ENCODE data around the gene GTPBP1. TPM values are rescaled to one million over a fixed set of nuclear protein-coding genes. Genes with fewer than 3 reads are reported as not detected.

Gene GTPBP1
- total RNA-seq, 4 donors from 2014 or later: 46.0 to 72.0 (median 56.6) TPM

DNA sequence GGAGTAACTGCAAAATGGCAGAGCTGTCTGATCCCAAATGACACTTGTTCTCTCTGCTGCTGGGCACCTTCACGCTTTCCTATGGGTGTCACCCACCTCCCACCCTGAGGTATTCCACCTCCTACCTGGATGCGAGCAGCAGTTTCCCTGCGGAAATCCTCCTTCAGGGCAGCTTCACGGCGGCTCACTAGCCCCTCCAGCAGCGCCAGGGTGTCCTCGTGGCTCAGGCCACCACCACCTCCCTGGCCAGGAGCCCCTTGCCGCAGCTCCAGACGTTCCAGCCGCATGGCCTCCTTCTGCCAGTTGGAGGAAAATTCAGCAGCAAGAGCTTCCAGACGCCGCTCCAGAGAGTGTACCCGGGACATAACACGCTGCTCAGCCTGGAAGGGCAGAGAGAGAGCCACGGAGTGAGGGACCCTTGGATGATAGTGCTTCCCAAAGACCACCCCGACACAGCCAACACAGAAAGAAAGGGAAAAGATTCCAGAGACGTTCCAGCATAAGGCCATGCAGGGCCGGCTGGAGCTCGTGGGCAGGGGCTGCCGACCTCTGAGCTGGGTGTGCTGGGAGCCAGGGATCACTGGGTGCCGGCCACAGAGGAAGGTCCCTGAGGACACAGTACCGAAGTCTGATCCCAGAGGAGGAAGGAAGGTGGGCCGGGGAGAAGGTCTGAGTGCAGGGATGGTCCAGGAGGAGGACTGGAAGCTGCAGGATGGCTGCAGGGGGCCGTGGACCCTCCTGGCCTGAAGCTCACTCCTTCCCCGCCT lies 36.6 kb downstream of the GTPBP1 start:
- Histone ChIP-seq H3K27ac (no peak overlapping the region), H3K27me3 (no peaks in the 10 kb centered on the region), H3K4me3 (no peak overlapping the region), H3K9me3 (no peaks in the 10 kb centered on the region), H3K4me1 (no peaks in the 10 kb centered on the region), H3K36me3 (peaks cover 41 to 100% (median 89%) of the 10 kb centered on the region in 3 donors)
- WGBS, 2 donors: 87 to 90% methylated on average over 23 to 25 of the region's 25 CpGs
- DNase-seq (ENCODE audit: low spot score in 2 of 2): no peak
- TF ChIP-seq, protein P1, sequence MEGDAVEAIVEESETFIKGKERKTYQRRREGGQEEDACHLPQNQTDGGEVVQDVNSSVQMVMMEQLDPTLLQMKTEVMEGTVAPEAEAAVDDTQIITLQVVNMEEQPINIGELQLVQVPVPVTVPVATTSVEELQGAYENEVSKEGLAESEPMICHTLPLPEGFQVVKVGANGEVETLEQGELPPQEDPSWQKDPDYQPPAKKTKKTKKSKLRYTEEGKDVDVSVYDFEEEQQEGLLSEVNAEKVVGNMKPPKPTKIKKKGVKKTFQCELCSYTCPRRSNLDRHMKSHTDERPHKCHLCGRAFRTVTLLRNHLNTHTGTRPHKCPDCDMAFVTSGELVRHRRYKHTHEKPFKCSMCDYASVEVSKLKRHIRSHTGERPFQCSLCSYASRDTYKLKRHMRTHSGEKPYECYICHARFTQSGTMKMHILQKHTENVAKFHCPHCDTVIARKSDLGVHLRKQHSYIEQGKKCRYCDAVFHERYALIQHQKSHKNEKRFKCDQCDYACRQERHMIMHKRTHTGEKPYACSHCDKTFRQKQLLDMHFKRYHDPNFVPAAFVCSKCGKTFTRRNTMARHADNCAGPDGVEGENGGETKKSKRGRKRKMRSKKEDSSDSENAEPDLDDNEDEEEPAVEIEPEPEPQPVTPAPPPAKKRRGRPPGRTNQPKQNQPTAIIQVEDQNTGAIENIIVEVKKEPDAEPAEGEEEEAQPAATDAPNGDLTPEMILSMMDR (IDR thresholded peaks at IDR 0.05): no peak
- TF ChIP-seq EP300 (IDR thresholded peaks at IDR 0.05): no peak
- TF ChIP-seq POLR2A (IDR thresholded peaks at IDR 0.05): no peak

DNA sequence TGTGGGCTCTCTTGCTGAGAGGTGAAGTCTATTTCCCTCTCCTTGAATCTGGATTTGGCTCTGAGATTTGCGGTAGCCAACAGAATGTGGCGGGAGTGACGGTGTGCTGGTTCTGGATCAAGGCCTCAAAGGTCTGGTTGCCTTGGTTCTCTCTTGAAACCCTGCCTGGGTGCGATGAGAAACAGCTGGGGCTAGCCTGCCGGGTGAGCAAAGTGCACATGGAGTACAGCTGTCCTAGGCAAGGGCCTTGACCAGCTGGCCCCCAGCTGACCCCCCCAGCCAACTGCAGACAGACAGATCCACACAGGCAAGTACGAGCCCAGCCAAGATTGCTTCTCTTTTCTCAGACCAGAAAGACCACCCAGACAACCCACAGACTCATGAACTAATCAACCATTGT lies 39.2 kb downstream of the GTPBP1 start:
- no peak for TF ChIP-seq EP300 (IDR thresholded peaks at IDR 0.05)
- TF ChIP-seq, protein P1 (IDR thresholded peaks at IDR 0.05): no peak
- TF ChIP-seq POLR2A (IDR thresholded peaks at IDR 0.05): no peak
- H3K4me3 ChIP-seq: no peak overlapping the region
- DNase-seq (ENCODE audit: low spot score in 2 of 2): no peak
- H3K9me3 ChIP-seq: no peaks in the 10 kb centered on the region
- H3K36me3 ChIP-seq: peaks cover 36 to 100% (median 89%) of the 10 kb centered on the region in 3 donors
- no peaks in the 10 kb centered on the region for H3K4me1 ChIP-seq
- 79 to 82% methylated on average over 6 of the region's 6 CpGs for WGBS, 2 donors
- H3K27ac ChIP-seq: no peak overlapping the region
- no peaks in the 10 kb centered on the region for H3K27me3 ChIP-seq

DNA sequence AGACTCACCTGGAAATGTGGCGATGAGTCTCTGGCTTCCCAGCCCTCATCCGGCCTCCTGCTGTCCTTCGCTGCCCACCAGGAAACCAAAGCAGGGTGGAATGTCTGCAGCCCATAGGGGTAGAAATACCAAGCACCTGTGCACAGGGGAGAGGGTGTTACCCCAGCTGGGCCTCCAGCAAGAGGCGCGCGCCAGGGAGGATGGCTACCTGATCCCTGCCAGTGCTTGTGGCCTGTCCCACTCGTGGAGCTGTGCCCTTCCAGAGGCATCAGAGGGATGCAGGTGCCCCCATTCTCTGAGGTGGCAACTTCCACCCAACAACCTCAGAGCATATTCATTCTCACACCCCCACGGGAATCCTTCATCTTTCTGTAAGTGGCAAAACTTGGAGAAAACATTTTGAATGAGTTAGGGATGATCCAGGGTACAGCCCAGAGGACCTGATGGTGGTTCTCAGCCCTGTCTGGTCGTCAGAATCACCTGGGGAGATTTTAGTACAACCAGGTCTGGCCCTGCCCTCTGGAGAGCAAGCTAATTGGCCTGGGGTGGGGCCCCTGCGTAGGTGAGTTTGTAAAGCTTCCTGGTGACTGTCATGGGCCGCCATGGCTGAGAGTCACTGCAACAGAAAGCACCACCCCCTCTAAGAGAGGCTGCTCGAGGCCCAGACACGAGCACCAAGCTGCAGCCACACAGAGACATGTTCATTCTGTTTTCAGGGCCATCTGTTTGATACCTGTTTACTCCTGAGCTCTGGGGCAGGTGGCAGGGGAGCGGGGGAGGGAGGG lies 40.1 kb downstream of the GTPBP1 start:
- no peak overlapping the region for H3K4me3 ChIP-seq
- WGBS, 2 donors: 88 to 95% methylated on average over 8 to 11 of the region's 14 CpGs
- H3K27me3 ChIP-seq: no peaks in the 10 kb centered on the region
- H3K36me3 ChIP-seq: peaks cover 28 to 100% (median 89%) of the 10 kb centered on the region in 3 donors
- H3K4me1 ChIP-seq: peaks cover 0 to 4% (median 2%) of the 10 kb centered on the region in 4 donors
- no peaks in the 10 kb centered on the region for H3K9me3 ChIP-seq
- no peak overlapping the region for H3K27ac ChIP-seq
- no peak for DNase-seq (ENCODE audit: low spot score in 2 of 2)
- no peak for TF ChIP-seq EP300 (IDR thresholded peaks at IDR 0.05)
- TF ChIP-seq, protein P1 (IDR thresholded peaks at IDR 0.05): no peak
- TF ChIP-seq POLR2A (IDR thresholded peaks at IDR 0.05): no peak

DNA sequence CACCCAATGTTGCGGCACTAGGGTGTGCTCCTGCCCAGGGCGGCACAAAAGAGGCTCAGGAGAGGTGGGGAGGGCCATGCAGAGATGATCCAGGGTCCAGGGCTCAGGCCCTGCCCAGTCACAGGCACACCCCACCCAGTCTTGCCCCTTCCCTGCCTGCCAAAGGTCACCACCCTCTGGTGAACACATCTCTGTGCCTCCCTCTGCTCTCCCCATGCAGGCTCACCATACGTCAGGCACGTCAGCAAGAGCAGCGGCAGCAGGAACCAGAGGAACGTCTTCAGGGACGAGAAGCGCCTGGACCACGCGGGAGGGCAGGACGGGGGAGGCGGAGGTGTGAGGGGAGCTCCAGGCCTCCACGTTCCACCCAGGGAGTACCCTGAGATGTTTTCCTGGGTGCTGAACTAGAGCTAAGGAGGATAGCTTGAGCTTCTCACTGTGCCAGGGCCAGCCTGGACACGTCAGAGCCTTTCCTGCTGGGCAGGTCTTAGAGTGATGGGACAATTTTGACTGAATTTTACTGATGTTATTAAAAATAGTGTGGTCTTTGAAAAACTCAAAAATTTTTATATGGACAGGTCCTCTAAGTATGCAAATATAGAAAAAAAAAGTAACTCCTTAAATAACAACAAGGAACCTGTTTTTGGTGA lies 42.9 kb downstream of the GTPBP1 start:
- Histone ChIP-seq H3K36me3 (peaks cover 13 to 93% (median 73%) of the 10 kb centered on the region in 3 donors), H3K9me3 (no peaks in the 10 kb centered on the region), H3K4me3 (no peak overlapping the region), H3K27ac (no peak overlapping the region), H3K27me3 (no peaks in the 10 kb centered on the region), H3K4me1 (peaks cover 0 to 30% (median 16%) of the 10 kb centered on the region in 4 donors)
- TF ChIP-seq EP300 (IDR thresholded peaks at IDR 0.05) (no peak), POLR2A (IDR thresholded peaks at IDR 0.05) (no peak)
- TF ChIP-seq, protein P1 (IDR thresholded peaks at IDR 0.05): no peak
- 75 to 85% methylated on average over 14 of the region's 14 CpGs for WGBS, 2 donors
- DNase-seq (ENCODE audit: low spot score in 2 of 2): no peak
